ENCODE results near the gene CYP2C8. TPM values are rescaled to one million over a fixed set of nuclear protein-coding genes. Genes with fewer than 3 reads are reported as not detected.

The CYP2C8 gene
- total and polyA plus RNA-seq, 2 experiments from 2014 or later = 1.2 to 4.1 TPM

DNA sequence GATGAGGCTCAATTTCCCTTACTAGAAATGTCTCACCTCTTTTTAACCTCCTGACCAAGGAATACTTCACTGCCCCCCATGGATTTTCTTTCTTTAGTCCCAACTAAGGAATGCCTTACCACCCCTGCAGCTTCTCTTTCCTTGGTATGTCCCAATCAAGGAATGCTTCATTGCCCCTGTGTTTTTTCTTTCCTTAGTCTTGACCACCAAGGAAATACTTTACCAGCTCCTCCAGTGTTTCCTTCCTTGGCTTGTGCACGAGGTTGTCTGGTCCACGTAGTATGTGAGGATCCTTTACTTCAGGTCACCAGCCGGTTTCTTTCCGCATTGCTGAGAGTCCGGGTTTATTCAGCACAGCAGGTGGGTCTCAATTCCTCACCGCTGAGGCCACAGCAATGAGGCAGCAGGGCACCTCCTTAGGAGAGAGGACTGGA lies 71.5 kb downstream of the CYP2C8 start:
- Histone ChIP-seq H3F3A (replicated peaks; ENCODE audit: low read depth) (no peaks in the 10 kb centered on the region), H3K4me2 (peak overlapping the region; percentile 41), H3K4me1 (ENCODE audit: insufficient read depth) (peaks cover 6% of the 10 kb centered on the region; the same call in 1 of the 2 replicates), H3K79me2 (replicated peaks; ENCODE audit: insufficient read depth) (no peaks in the 10 kb centered on the region), H3K27me3 (ENCODE audit: insufficient read depth) (no peaks in the 10 kb centered on the region), H3K27ac (ENCODE audit: low read depth) (no peak overlapping the region), H4K20me1 (replicated peaks; ENCODE audit: insufficient read depth) (no peaks in the 10 kb centered on the region), H3K4me3 (peak overlapping the region; percentile 25; the same call in 1 of the 2 replicates), H3K36me3 (ENCODE audit: insufficient read depth) (no peaks in the 10 kb centered on the region), H3K9me2 (ENCODE audit: insufficient read depth) (no peaks in the 10 kb centered on the region), H2AFZ (peak overlapping the region; percentile 39)
- H3K4me1 Mint-ChIP-seq = peaks cover 12% of the 10 kb centered on the region
- H3K27ac Mint-ChIP-seq = 0 out of 2 replicates have a peak overlapping the region, but pooled peaks have one; percentile 9
- no peak overlapping the region for H3K4me3 Mint-ChIP-seq
- H3K27me3 Mint-ChIP-seq (ENCODE audit: insufficient read depth, low read depth, poor library complexity) = peaks cover 1% of the 10 kb centered on the region
- H3K36me3 Mint-ChIP-seq (ENCODE audit: low read depth) = no peaks in the 10 kb centered on the region
- DNase-seq (ENCODE audit: low spot score) (peak; percentile 77), ATAC-seq (peak; percentile 95)
- TF ChIP-seq, protein P1, sequence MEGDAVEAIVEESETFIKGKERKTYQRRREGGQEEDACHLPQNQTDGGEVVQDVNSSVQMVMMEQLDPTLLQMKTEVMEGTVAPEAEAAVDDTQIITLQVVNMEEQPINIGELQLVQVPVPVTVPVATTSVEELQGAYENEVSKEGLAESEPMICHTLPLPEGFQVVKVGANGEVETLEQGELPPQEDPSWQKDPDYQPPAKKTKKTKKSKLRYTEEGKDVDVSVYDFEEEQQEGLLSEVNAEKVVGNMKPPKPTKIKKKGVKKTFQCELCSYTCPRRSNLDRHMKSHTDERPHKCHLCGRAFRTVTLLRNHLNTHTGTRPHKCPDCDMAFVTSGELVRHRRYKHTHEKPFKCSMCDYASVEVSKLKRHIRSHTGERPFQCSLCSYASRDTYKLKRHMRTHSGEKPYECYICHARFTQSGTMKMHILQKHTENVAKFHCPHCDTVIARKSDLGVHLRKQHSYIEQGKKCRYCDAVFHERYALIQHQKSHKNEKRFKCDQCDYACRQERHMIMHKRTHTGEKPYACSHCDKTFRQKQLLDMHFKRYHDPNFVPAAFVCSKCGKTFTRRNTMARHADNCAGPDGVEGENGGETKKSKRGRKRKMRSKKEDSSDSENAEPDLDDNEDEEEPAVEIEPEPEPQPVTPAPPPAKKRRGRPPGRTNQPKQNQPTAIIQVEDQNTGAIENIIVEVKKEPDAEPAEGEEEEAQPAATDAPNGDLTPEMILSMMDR (conservative IDR thresholded peaks at IDR 0.05; ENCODE audit: low read depth in 2 of 2) = no peak
- TF ChIP-seq EZH2 (IDR thresholded peaks at IDR 0.05; ENCODE audit: low read depth, unreplicated experiment) (no peak), ZNF114 (CRISPR knock-in tag; IDR thresholded peaks at IDR 0.05) (no peak), POLR2AphosphoS5 (IDR thresholded peaks at IDR 0.05; ENCODE audit: low read depth) (no peak), STAT1 (IDR thresholded peaks at IDR 0.05; ENCODE audit: unreplicated experiment) (no peak)
- TF ChIP-seq, protein P2, sequence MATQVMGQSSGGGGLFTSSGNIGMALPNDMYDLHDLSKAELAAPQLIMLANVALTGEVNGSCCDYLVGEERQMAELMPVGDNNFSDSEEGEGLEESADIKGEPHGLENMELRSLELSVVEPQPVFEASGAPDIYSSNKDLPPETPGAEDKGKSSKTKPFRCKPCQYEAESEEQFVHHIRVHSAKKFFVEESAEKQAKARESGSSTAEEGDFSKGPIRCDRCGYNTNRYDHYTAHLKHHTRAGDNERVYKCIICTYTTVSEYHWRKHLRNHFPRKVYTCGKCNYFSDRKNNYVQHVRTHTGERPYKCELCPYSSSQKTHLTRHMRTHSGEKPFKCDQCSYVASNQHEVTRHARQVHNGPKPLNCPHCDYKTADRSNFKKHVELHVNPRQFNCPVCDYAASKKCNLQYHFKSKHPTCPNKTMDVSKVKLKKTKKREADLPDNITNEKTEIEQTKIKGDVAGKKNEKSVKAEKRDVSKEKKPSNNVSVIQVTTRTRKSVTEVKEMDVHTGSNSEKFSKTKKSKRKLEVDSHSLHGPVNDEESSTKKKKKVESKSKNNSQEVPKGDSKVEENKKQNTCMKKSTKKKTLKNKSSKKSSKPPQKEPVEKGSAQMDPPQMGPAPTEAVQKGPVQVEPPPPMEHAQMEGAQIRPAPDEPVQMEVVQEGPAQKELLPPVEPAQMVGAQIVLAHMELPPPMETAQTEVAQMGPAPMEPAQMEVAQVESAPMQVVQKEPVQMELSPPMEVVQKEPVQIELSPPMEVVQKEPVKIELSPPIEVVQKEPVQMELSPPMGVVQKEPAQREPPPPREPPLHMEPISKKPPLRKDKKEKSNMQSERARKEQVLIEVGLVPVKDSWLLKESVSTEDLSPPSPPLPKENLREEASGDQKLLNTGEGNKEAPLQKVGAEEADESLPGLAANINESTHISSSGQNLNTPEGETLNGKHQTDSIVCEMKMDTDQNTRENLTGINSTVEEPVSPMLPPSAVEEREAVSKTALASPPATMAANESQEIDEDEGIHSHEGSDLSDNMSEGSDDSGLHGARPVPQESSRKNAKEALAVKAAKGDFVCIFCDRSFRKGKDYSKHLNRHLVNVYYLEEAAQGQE (IDR thresholded peaks at IDR 0.05; ENCODE audit: unreplicated experiment) = no peak
- H3K9me3 Mint-ChIP-seq = peaks cover 6% of the 10 kb centered on the region; the same call in 1 of the 3 replicates

DNA sequence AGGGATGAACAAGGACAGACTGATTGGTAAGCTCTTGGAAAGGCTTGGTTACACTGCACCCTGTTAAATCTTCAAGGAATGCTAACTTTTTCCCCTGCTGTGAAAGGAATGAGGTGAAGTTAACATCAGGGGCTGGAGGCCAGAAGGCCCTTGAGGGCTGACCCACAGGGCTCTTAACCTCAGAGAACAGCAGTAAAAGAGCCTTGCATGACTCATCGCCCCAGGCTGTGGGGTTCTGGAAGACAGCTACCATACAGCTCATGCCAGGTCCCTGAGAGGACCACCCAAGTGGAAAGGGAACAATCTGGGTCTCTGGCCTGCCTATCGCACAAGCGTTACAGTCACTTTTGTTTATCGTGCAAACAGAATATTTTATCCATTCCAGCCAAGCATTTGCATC lies 76.5 kb downstream of the CYP2C8 start:
- Mint-ChIP-seq H3K4me3 (no peak overlapping the region), H3K36me3 (ENCODE audit: low read depth) (peaks cover 24% of the 10 kb centered on the region), H3K27me3 (ENCODE audit: insufficient read depth, low read depth, poor library complexity) (no peaks in the 10 kb centered on the region), H3K27ac (no peak overlapping the region), H3K9me3 (peaks cover 51% of the 10 kb centered on the region), H3K4me1 (peaks cover 5% of the 10 kb centered on the region)
- H3K4me3 ChIP-seq = no peak overlapping the region
- no peaks in the 10 kb centered on the region for H3K27me3 ChIP-seq (ENCODE audit: insufficient read depth)
- H3K27ac ChIP-seq (ENCODE audit: low read depth) = no peak overlapping the region
- no peak overlapping the region for H2AFZ ChIP-seq
- 0 out of 2 replicates have a peak, but pooled peaks cover under 1% of the 10 kb centered on the region for H3K4me1 ChIP-seq (ENCODE audit: insufficient read depth)
- ATAC-seq = no peak; the same call in 2 of the 3 replicates
- no peaks in the 10 kb centered on the region for H3F3A ChIP-seq (replicated peaks; ENCODE audit: low read depth)
- H3K9me2 ChIP-seq (ENCODE audit: insufficient read depth) = no peaks in the 10 kb centered on the region
- DNase-seq (ENCODE audit: low spot score) = peak; percentile 17
- no peaks in the 10 kb centered on the region for H3K79me2 ChIP-seq (replicated peaks; ENCODE audit: insufficient read depth)
- no peaks in the 10 kb centered on the region for H4K20me1 ChIP-seq (replicated peaks; ENCODE audit: insufficient read depth)
- H3K4me2 ChIP-seq = no peak overlapping the region
- no peaks in the 10 kb centered on the region; the same call in 1 of the 2 replicates for H3K36me3 ChIP-seq (ENCODE audit: insufficient read depth)
- TF ChIP-seq JUNB (IDR thresholded peaks at IDR 0.05; ENCODE audit: unreplicated experiment) (no peak), ZNF331 (CRISPR knock-in tag; IDR thresholded peaks at IDR 0.05; ENCODE audit: low read depth) (no peak), STAT1 (IDR thresholded peaks at IDR 0.05; ENCODE audit: unreplicated experiment) (no peak), NANOG (IDR thresholded peaks at IDR 0.05; ENCODE audit: borderline replicate concordance) (no peak), EZH2 (IDR thresholded peaks at IDR 0.05; ENCODE audit: low read depth, unreplicated experiment) (no peak), POLR2AphosphoS5 (IDR thresholded peaks at IDR 0.05; ENCODE audit: low read depth) (no peak)
- TF ChIP-seq, protein P3, sequence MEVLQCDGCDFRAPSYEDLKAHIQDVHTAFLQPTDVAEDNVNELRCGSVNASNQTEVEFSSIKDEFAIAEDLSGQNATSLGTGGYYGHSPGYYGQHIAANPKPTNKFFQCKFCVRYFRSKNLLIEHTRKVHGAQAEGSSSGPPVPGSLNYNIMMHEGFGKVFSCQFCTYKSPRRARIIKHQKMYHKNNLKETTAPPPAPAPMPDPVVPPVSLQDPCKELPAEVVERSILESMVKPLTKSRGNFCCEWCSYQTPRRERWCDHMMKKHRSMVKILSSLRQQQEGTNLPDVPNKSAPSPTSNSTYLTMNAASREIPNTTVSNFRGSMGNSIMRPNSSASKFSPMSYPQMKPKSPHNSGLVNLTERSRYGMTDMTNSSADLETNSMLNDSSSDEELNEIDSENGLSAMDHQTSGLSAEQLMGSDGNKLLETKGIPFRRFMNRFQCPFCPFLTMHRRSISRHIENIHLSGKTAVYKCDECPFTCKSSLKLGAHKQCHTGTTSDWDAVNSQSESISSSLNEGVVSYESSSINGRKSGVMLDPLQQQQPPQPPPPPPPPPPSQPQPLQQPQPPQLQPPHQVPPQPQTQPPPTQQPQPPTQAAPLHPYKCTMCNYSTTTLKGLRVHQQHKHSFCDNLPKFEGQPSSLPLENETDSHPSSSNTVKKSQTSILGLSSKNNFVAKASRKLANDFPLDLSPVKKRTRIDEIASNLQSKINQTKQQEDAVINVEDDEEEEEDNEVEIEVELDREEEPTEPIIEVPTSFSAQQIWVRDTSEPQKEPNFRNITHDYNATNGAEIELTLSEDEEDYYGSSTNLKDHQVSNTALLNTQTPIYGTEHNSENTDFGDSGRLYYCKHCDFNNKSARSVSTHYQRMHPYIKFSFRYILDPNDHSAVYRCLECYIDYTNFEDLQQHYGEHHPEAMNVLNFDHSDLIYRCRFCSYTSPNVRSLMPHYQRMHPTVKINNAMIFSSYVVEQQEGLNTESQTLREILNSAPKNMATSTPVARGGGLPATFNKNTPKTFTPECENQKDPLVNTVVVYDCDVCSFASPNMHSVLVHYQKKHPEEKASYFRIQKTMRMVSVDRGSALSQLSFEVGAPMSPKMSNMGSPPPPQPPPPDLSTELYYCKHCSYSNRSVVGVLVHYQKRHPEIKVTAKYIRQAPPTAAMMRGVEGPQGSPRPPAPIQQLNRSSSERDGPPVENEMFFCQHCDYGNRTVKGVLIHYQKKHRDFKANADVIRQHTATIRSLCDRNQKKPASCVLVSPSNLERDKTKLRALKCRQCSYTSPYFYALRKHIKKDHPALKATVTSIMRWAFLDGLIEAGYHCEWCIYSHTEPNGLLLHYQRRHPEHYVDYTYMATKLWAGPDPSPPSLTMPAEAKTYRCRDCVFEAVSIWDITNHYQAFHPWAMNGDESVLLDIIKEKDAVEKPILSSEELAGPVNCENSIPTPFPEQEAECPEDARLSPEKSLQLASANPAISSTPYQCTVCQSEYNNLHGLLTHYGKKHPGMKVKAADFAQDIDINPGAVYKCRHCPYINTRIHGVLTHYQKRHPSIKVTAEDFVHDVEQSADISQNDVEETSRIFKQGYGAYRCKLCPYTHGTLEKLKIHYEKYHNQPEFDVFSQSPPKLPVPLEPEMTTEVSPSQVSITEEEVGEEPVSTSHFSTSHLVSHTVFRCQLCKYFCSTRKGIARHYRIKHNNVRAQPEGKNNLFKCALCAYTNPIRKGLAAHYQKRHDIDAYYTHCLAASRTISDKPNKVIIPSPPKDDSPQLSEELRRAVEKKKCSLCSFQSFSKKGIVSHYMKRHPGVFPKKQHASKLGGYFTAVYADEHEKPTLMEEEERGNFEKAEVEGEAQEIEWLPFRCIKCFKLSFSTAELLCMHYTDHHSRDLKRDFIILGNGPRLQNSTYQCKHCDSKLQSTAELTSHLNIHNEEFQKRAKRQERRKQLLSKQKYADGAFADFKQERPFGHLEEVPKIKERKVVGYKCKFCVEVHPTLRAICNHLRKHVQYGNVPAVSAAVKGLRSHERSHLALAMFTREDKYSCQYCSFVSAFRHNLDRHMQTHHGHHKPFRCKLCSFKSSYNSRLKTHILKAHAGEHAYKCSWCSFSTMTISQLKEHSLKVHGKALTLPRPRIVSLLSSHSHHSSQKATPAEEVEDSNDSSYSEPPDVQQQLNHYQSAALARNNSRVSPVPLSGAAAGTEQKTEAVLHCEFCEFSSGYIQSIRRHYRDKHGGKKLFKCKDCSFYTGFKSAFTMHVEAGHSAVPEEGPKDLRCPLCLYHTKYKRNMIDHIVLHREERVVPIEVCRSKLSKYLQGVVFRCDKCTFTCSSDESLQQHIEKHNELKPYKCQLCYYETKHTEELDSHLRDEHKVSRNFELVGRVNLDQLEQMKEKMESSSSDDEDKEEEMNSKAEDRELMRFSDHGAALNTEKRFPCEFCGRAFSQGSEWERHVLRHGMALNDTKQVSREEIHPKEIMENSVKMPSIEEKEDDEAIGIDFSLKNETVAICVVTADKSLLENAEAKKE (CRISPR knock-in tag; IDR thresholded peaks at IDR 0.05) = no peak
